K562 (cell line): ENCODE data around the gene F12. TPM values are rescaled to one million over a fixed set of nuclear protein-coding genes. Genes with fewer than 3 reads are reported as not detected.

Experiments
- ATAC-seq: fragments of 200-7000 bp; cut with Tn5 transposase; 3 replicates; pipeline ENCODE4 v1.9.1; 2020; ENCODE audit warnings: moderate library complexity
- BruUV-seq: library from RNA; stranded (reverse); fragments of 400-500 nt; replicated peaks from 2 replicates; lab custom pipeline; 2021; lab: Mats Ljungman, UMichigan
- CTCF ChIA-PET: fragments of 300-600 bp; formaldehyde crosslinking; extraction: SDS; loops from one replicate; lab custom pipeline; 2021; ENCODE audit warnings: low intra/inter-chr PET ratio; lab: Yijun Ruan, JAX
- POLR2A ChIA-PET: fragments of 300-600, 350-650 bp; sonication (Branson Sonifier 250); formaldehyde crosslinking; extraction: SDS; loops from one replicate; lab custom pipeline; 2021; ENCODE audit warnings: antibody characterized with exemption, inconsistent platforms; lab: Yijun Ruan, JAX
- DNase-seq, 4 experiments: peaks; one replicate each; pipeline versions ENCODE4 v3.0.0 to v3.0.0-alpha.2; 2011 to 2018; ENCODE audit warnings: low spot score in 3 of 4, mixed read lengths in 3 of 4; ENCODE audit errors: extremely low read depth in 1 of 4
- FAIRE-seq: peaks from 2 replicates; lab custom pipeline; 2011; peaks lifted over from hg19 to GRCh38; lab: Jason Lieb, UNC
- H2AFZ ChIP-seq: 2 replicates; pipeline ENCODE4 v1.6.0; 2011; ENCODE audit warnings: low read depth, low read length, control low read depth, inconsistent platforms
- H3K27ac ChIP-seq: fragments of 200-600 bp; 3 replicates; pipeline ENCODE4 v1.8.0; 2011; ENCODE audit warnings: low read depth, mild to moderate bottlenecking, control low read depth, inconsistent platforms, low read length, moderate library complexity, mixed read lengths; ENCODE audit errors: extremely low read depth
- H3K27me3 ChIP-seq, 2 experiments: fragments of 300-600 bp in 1 of 2; 2 replicates in 1 of 2; 3 replicates in 1 of 2; pipeline versions ENCODE4 v1.6.0 to v1.8.0; 2011; ENCODE audit warnings: inconsistent platforms in 2 of 2, low read length in 2 of 2, mild to moderate bottlenecking in 1 of 2, mixed read lengths in 1 of 2, moderate library complexity in 1 of 2; ENCODE audit not compliant: control insufficient read depth in 2 of 2, insufficient read depth in 2 of 2
- H3K36me3 ChIP-seq: fragments of 300-600 bp; 3 replicates; pipeline ENCODE4 v1.8.0; 2011; ENCODE audit warnings: mild to moderate bottlenecking, low read length, inconsistent platforms; ENCODE audit not compliant: control insufficient read depth, insufficient read depth
- H3K4me1 ChIP-seq, 2 experiments: fragments of 200-600 bp in 1 of 2; replicated peaks in 1 of 2; 2 replicates in 1 of 2; 3 replicates in 1 of 2; pipeline versions ENCODE4 v1.5.1 to v1.8.0; 2011; ENCODE audit warnings: inconsistent platforms in 2 of 2, low read length in 2 of 2, mild to moderate bottlenecking in 1 of 2, mixed read lengths in 1 of 2, moderate library complexity in 1 of 2; ENCODE audit not compliant: control insufficient read depth in 2 of 2, insufficient read depth in 2 of 2
- H3K4me2 ChIP-seq: 2 replicates; pipeline ENCODE4 v1.6.1; 2011; ENCODE audit warnings: low read length, control low read depth, inconsistent platforms, mixed read lengths; ENCODE audit not compliant: insufficient read depth
- H3K4me3 ChIP-seq: fragments of 200-600 bp; sonication (generic), shearing (Covaris generic); 2 replicates; pipeline ENCODE4 v1.5.1; 2016; ENCODE audit warnings: control low read depth, inconsistent platforms
- H3K79me2 ChIP-seq: fragments of 200-600 bp; 3 replicates; pipeline ENCODE4 v1.8.0; 2011; ENCODE audit warnings: low read length, inconsistent platforms; ENCODE audit not compliant: control insufficient read depth, insufficient read depth
- H3K9ac ChIP-seq, 2 experiments: 2 replicates each; pipeline versions ENCODE4 v1.6.0 to v1.6.1; 2011; ENCODE audit warnings: low read depth in 2 of 2, low read length in 2 of 2, control low read depth in 1 of 2, inconsistent platforms in 1 of 2, mild to moderate bottlenecking in 1 of 2, mixed read lengths in 1 of 2; ENCODE audit not compliant: insufficient read depth in 1 of 2
- H3K9me1 ChIP-seq: one replicate; pipeline ENCODE4 v1.6.0; 2011; ENCODE audit warnings: inconsistent platforms, mild to moderate bottlenecking, low read length, moderate library complexity; ENCODE audit not compliant: control insufficient read depth, insufficient read depth
- H3K9me3 ChIP-seq: replicated peaks from 2 replicates; pipeline ENCODE4 v1.5.1; 2011; ENCODE audit warnings: low read depth, low read length, inconsistent platforms; ENCODE audit not compliant: control insufficient read depth, insufficient read depth
- H4K20me1 ChIP-seq: replicated peaks from 2 replicates; pipeline ENCODE4 v1.6.1; 2011; ENCODE audit warnings: low read length, inconsistent platforms, mixed read lengths; ENCODE audit not compliant: control insufficient read depth, insufficient read depth
- ARHGAP35 ChIP-seq: fragments of 450-650 bp; IDR thresholded peaks from 2 replicates; pipeline ENCODE4 v1.6.1; 2018; ENCODE audit not compliant: partially characterized antibody
- CLOCK ChIP-seq: fragments of 250-450 bp; sonication (Bioruptor Pico); IDR thresholded peaks from 2 replicates; pipeline ENCODE4 v1.4.0; 2020; ENCODE audit warnings: mild to moderate bottlenecking, moderate library complexity, borderline replicate concordance
- ID3 ChIP-seq, 2 experiments: fragments of 250-450 bp in 1 of 2; fragments of 450-650 bp in 1 of 2; sonication (Bioruptor Pico) in 1 of 2; IDR thresholded peaks; 2 replicates each; pipeline versions ENCODE4 v1.6.1 to v1.8.0; 2016 to 2021; ENCODE audit warnings: mild to moderate bottlenecking in 2 of 2, moderate library complexity in 2 of 2, missing compliant biosample characterization in 1 of 2, missing genetic modification characterization in 1 of 2
- KDM4B ChIP-seq, 2 experiments: fragments of 450-650 bp in 1 of 2; sonication (generic) in 1 of 2; IDR thresholded peaks; 2 replicates each; pipeline ENCODE4 v1.6.1; 2016 to 2017; ENCODE audit warnings: borderline replicate concordance in 2 of 2, antibody characterized with exemption in 1 of 2, low read depth in 1 of 2, mild to moderate bottlenecking in 1 of 2
- MCM3 ChIP-seq: fragments of 450-650 bp; IDR thresholded peaks from 2 replicates; pipeline ENCODE4 v1.6.1; 2016
- RBM14 ChIP-seq: fragments of 200-400 bp; formaldehyde crosslinking; IDR thresholded peaks from 2 replicates; pipeline ENCODE4 v1.6.1; 2018; ENCODE audit warnings: low read depth, mild to moderate bottlenecking, low read length, moderate library complexity, borderline replicate concordance; ENCODE audit not compliant: insufficient read depth
- RNF2 ChIP-seq: sonication (generic); IDR thresholded peaks from 2 replicates; pipeline ENCODE4 v1.6.1; 2016
- SIN3A ChIP-seq, 2 experiments: fragments of 150-350 bp in 1 of 2; IDR thresholded peaks; 2 replicates each; pipeline ENCODE4 v1.6.1; 2011 to 2016; ENCODE audit warnings: borderline replicate concordance in 2 of 2, low read depth in 2 of 2, low read length in 2 of 2, mild to moderate bottlenecking in 2 of 2, moderate library complexity in 2 of 2; ENCODE audit not compliant: control insufficient read depth in 1 of 2
- ZKSCAN3 ChIP-seq: fragments of 250-450 bp; sonication (Bioruptor Pico); IDR thresholded peaks from 2 replicates; pipeline ENCODE4 v1.4.0; 2020
- ZNF212 ChIP-seq: fragments of 450-650 bp; formaldehyde crosslinking; IDR thresholded peaks from 2 replicates; pipeline ENCODE4 v1.4.0; 2020; ENCODE audit warnings: mild to moderate bottlenecking
- WGBS: fragments of 100-300 bp; shearing (Covaris generic); methylation state at CpG from one replicate; pipeline ENCODE4 v1.1.6; 2016; ENCODE audit warnings: low coverage, mixed read lengths; ENCODE audit not compliant: insufficient coverage; ENCODE audit errors: missing lambda C conversion rate; 5-methylcytosine and 5-hydroxymethylcytosine counted together
- in situ Hi-C: fragments of 300-500 bp; cut with MboI; formaldehyde crosslinking; loops from 4 replicates; pipeline ENCODE4 v1.15.0; 2018; ENCODE audit warnings: inconsistent platforms, mixed read lengths
- intact Hi-C: fragments of 100-400 bp; cut with micrococcal nuclease; formaldehyde crosslinking; loops from 2 replicates; pipeline ENCODE4 v1.14.2; 2022
- polyA plus RNA-seq, 8 experiments: library from polyadenylated mRNA; depleted of rRNA in 4 of 8; stranded (reverse) in 5 of 8; unstranded in 3 of 8; fragments of >200 nt; fragmentation: Nextera tagmentation in 2 of 8; fragmentation: Illumina TruSeq in 1 of 8; extraction: Ambion mirVana in 2 of 8; extraction: Trizol in 1 of 8; gene quantifications; 2 replicates each; pipeline versions ENCODE4 v1.2.1 to v1.2.3, GENCODE V29; 2011 to 2014; ENCODE audit warnings: inconsistent platforms in 1 of 8, missing spikeins in 1 of 8
- total RNA-seq, 7 experiments: library from RNA; depleted of rRNA in 6 of 7; stranded (reverse); fragments of >200 nt in 6 of 7; fragmentation: Illumina TruSeq in 2 of 7; extraction: Trizol in 2 of 7; gene quantifications; 2 replicates each; pipeline versions ENCODE4 v1.2.1 to v1.2.3, GENCODE V29; 2011 to 2021; ENCODE audit warnings: low replicate concordance in 1 of 7

F12 gene
- total and polyA plus RNA-seq, 9 of the 15 experiments (the other 6 are each of a cell fraction or from before 2014, with no cell fraction given), result 0.59 to 18.3 (median 3.6) TPM

GRCh38 chr5:177455661-177456590, 46.6 kb upstream of the F12 start:
- Histone ChIP-seq H3K9me1 (peaks cover 3% of the 10 kb centered on the region), H3K4me1 (peaks cover 0 to 63% of the 10 kb centered on the region in 2 experiments; a peak in 3 of 5 replicates), H3K27me3 (no peaks in the 10 kb centered on the region), H4K20me1 (peaks cover 16% of the 10 kb centered on the region; the same call in 1 of the 2 replicates), H3K9me3 (no peaks in the 10 kb centered on the region), H3K27ac (peak overlapping the region; percentile 91), H3K4me3 (peak overlapping the region; percentile 88), H3K9ac (peak overlapping the region; percentile 69 to 97), H3K4me2 (peak overlapping the region; percentile 88), H3K36me3 (peaks cover 38% of the 10 kb centered on the region; the same call in 1 of the 3 replicates), H2AFZ (peak overlapping the region; percentile 94), H3K79me2 (peaks cover 10% of the 10 kb centered on the region; the same call in 2 of the 3 replicates)
- ChIA-PET CTCF (interaction anchor here (0.5 to 6.2 kb wide), 10 partner anchors 35 to 342 kb away, joined by 3 to 107 read pairs (median 8); no protein-coding TSS in a partner anchor), POLR2A (interaction anchor here (0.6 to 2.0 kb wide), 13 partner anchors 10 to 1014 kb away, joined by 3 to 13 read pairs (median 3); partner anchors contain the start of genes MXD3 and PRR7)
- BruUV-seq, result TSS peak; percentile 94
- DNase-seq (peak; percentile 87 to 98 (median 92)), FAIRE-seq (peak; percentile 87), ATAC-seq (peak; percentile 64)
- under 1% methylated on average over 60 of the region's 76 CpGs for WGBS
- intact Hi-C loops (loop anchor here (1.0 to 2.0 kb wide), 3 partner anchors 29 to 143 kb away; partner anchors contain the start of genes GRK6 and PDLIM7), in situ Hi-C loops (loop anchor here (10.0 kb wide), 1 partner anchor 341 kb away; no protein-coding TSS in a partner anchor)
- no peak for TF ChIP-seq ZKSCAN3 (CRISPR knock-in tag)
- 0 out of 2 replicates have a peak, but pooled peaks have one; percentile 27 for TF ChIP-seq RBM14
- no peak for TF ChIP-seq ZNF212 (CRISPR knock-in tag)
- peak; percentile 50 to 60; a peak in 1 of 4 replicates for TF ChIP-seq SIN3A (IDR thresholded peaks at IDR 0.05; ENCODE audit: borderline replicate concordance in 2 of 2, control insufficient read depth in 1 of 2, low read depth in 2 of 2, low read length in 2 of 2)
- no peak for TF ChIP-seq ARHGAP35
- no peak for TF ChIP-seq KDM4B (IDR thresholded peaks at IDR 0.05; ENCODE audit: borderline replicate concordance in 2 of 2, low read depth in 1 of 2)
- TF ChIP-seq CLOCK (CRISPR knock-in tag), result no peak
- no peak for TF ChIP-seq ID3 (CRISPR knock-in tag; IDR thresholded peaks at IDR 0.05)
- TF ChIP-seq ID3 (tag; IDR thresholded peaks at IDR 0.05), result no peak
- no peak for TF ChIP-seq RNF2
- TF ChIP-seq MCM3, result no peak
